ENCODE results near the gene FAM3C.
"Not testable (repeated sequence)": the region's sequence is repeated elsewhere in the genome, so short reads cannot be mapped to it uniquely, and the experiment has no call there.

Gene FAM3C

GRCh38 chr7:121395961-121396757 lies at the start of gene FAM3C:
Gene FAM3C (minus strand): TSS chr7:121396308. CDS start chr7:121382969, 13,339 bp downstream.
- peak; percentile 85 to 87 for DNase-seq

- DNase-seq = peak; percentile 4 to 51
Measured at GRCh38 chr7:121442845-121443244, 46.7 kb upstream of the FAM3C start.

GRCh38 chr7:121440857-121441503 lies 44.9 kb upstream of the FAM3C start:
- peak; percentile 1 to 4 for DNase-seq

GRCh38 chr7:121438043-121438955 lies 42.2 kb upstream of the FAM3C start:
- peak; percentile 84 to 86 for DNase-seq

GRCh38 chr7:121437470-121437869 lies 41.4 kb upstream of the FAM3C start:
- no peak for DNase-seq

- DNase-seq = no peak
Measured at GRCh38 chr7:121436688-121437087, 40.6 kb upstream of the FAM3C start.

- DNase-seq = no peak
Measured at GRCh38 chr7:121436136-121436535, 40.0 kb upstream of the FAM3C start.

- DNase-seq = no peak
Measured at GRCh38 chr7:121433775-121434174, 37.7 kb upstream of the FAM3C start.

- DNase-seq = not testable (repeated sequence)
Measured at GRCh38 chr7:121432486-121432885, 36.4 kb upstream of the FAM3C start.

GRCh38 chr7:121431996-121432395 lies 35.9 kb upstream of the FAM3C start:
- no peak for DNase-seq

GRCh38 chr7:121431389-121431995 lies 35.4 kb upstream of the FAM3C start:
- DNase-seq = no peak

GRCh38 chr7:121430558-121430957 lies 34.5 kb upstream of the FAM3C start:
- DNase-seq = no peak

GRCh38 chr7:121429798-121430197 lies 33.7 kb upstream of the FAM3C start:
- DNase-seq = no peak

GRCh38 chr7:121428855-121429489 lies 32.9 kb upstream of the FAM3C start:
- DNase-seq = no peak

GRCh38 chr7:121421743-121422142 lies 25.6 kb upstream of the FAM3C start:
- DNase-seq = not testable (repeated sequence)

GRCh38 chr7:121420976-121421375 lies 24.9 kb upstream of the FAM3C start:
- DNase-seq = no peak

- no peak for DNase-seq
Measured at GRCh38 chr7:121419201-121420148, 23.4 kb upstream of the FAM3C start.

GRCh38 chr7:121416533-121416932 lies 20.4 kb upstream of the FAM3C start:
- no peak for DNase-seq

GRCh38 chr7:121414436-121414835 lies 18.3 kb upstream of the FAM3C start:
- no peak for DNase-seq

- no peak for DNase-seq
Measured at GRCh38 chr7:121411597-121411979, 15.5 kb upstream of the FAM3C start.
